MM.1S (cell line): ENCODE measurements around the gene GPR32.
"Not testable (repeated sequence)": the region's sequence is repeated elsewhere in the genome, so short reads cannot be mapped to it uniquely, and the experiment has no call there.

Source experiments
- DNase-seq: peaks from one replicate; pipeline ENCODE4 v3.0.0-alpha.2; 2015
- H2AFZ ChIP-seq: fragments of 300-600 bp; sonication (generic); 2 replicates; pipeline ENCODE4 v1.6.0; 2016; ENCODE audit warnings: antibody characterized with exemption, low read length
- H3F3A ChIP-seq: fragments of 300-600 bp; sonication (generic); 2 replicates; pipeline ENCODE4 v1.6.1; 2016; ENCODE audit warnings: mild to moderate bottlenecking, antibody characterized with exemption, low read length, moderate library complexity, mixed read lengths; ENCODE audit not compliant: insufficient read depth
- H3K27ac ChIP-seq: fragments of 300-600 bp; sonication (generic); 2 replicates; pipeline ENCODE4 v1.5.1; 2016; ENCODE audit warnings: mild to moderate bottlenecking, low read length
- H3K27me3 ChIP-seq: fragments of 300-600 bp; sonication (generic); replicated peaks from 2 replicates; pipeline ENCODE4 v1.6.0; 2016; ENCODE audit warnings: low read length; ENCODE audit not compliant: insufficient read depth
- H3K36me3 ChIP-seq: fragments of 300-600 bp; sonication (generic); replicated peaks from 2 replicates; pipeline ENCODE4 v1.6.1; 2016; ENCODE audit warnings: mild to moderate bottlenecking, low read length, mixed read lengths; ENCODE audit not compliant: insufficient read depth
- H3K4me1 ChIP-seq: fragments of 300-600 bp; sonication (generic); 2 replicates; pipeline ENCODE4 v1.6.1; 2016; ENCODE audit warnings: low read length, mixed read lengths
- H3K4me2 ChIP-seq: fragments of 300-600 bp; sonication (generic); 2 replicates; pipeline ENCODE4 v1.6.0; 2016; ENCODE audit warnings: low read depth, low read length
- H3K4me3 ChIP-seq: fragments of 300-600 bp; sonication (generic); 2 replicates; pipeline ENCODE4 v1.5.1; 2016; ENCODE audit warnings: low read length, mixed read lengths
- H3K79me2 ChIP-seq: fragments of 300-600 bp; sonication (generic); 2 replicates; pipeline ENCODE4 v1.6.1; 2016; ENCODE audit warnings: mixed run types, low read length, mixed read lengths
- H3K9ac ChIP-seq: fragments of 300-600 bp; sonication (generic); 2 replicates; pipeline ENCODE4 v1.6.1; 2016; ENCODE audit warnings: low read length, mixed read lengths
- H3K9me2 ChIP-seq: fragments of 300-600 bp; sonication (generic); replicated peaks from 2 replicates; pipeline ENCODE4 v1.6.1; 2016; ENCODE audit warnings: mild to moderate bottlenecking, low read length, mixed read lengths; ENCODE audit not compliant: insufficient read depth
- H3K9me3 ChIP-seq: fragments of 300-600 bp; sonication (generic); replicated peaks from 2 replicates; pipeline ENCODE4 v1.6.1; 2016; ENCODE audit warnings: mild to moderate bottlenecking, low read length, mixed read lengths; ENCODE audit not compliant: insufficient read depth
- H4K20me1 ChIP-seq: fragments of 300-600 bp; sonication (generic); 2 replicates; pipeline ENCODE4 v1.6.1; 2016; ENCODE audit warnings: mild to moderate bottlenecking, low read length, moderate library complexity, mixed read lengths; ENCODE audit not compliant: insufficient read depth
- CTCF ChIP-seq: fragments of 300-600 bp; sonication (generic); IDR thresholded peaks from 2 replicates; pipeline ENCODE4 v1.5.1; 2016; ENCODE audit warnings: antibody characterized with exemption, low read length, mixed read lengths
- EZH2 ChIP-seq: fragments of 300-600 bp; sonication (generic); optimal IDR thresholded peaks from 2 replicates; pipeline ENCODE3; 2017; ENCODE audit warnings: low read depth, mild to moderate bottlenecking, antibody characterized with exemption, low read length, mixed read lengths
- EZH2phosphoT487 ChIP-seq: fragments of 300-600 bp; sonication (generic); IDR thresholded peaks from 2 replicates; pipeline ENCODE4 v1.6.1; 2018; ENCODE audit warnings: antibody characterized with exemption, low read length

Gene GPR32

DNA sequence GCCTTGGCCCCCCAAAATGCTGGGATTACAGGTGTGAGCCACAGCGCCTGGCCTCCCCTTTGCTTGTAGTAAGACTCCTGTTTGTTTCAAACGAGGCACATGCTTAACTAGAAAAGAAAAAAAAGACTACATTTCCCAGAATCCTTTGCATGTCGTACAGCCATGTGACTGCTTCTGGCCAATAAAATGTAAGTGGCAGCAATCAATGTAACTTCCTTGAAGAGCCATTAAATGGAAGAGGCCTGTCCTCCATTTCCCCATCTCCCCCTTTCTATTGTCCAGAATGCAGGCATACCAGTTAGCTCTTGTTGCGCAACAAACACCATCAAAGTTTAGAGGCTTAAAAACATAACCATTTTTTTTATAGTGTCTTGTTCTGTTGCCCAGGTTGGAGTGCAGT, 10.4 kb upstream of the GPR32 start:
- Histone ChIP-seq H3K9me2 (no peaks in the 10 kb centered on the region), H3K79me2 (no peaks in the 10 kb centered on the region), H3K4me2 (no peak overlapping the region), H3K4me1 (no peaks in the 10 kb centered on the region), H3K36me3 (no peaks in the 10 kb centered on the region), H3K27ac (no peak overlapping the region), H3F3A (no peaks in the 10 kb centered on the region), H2AFZ (no peak overlapping the region), H4K20me1 (no peaks in the 10 kb centered on the region), H3K4me3 (no peak overlapping the region), H3K27me3 (peaks cover 82% of the 10 kb centered on the region), H3K9me3 (no peaks in the 10 kb centered on the region), H3K9ac (no peak overlapping the region)
- DNase-seq: peak; percentile 25
- TF ChIP-seq EZH2phosphoT487 (no peak), EZH2 (no peak), CTCF (no peak)

DNA sequence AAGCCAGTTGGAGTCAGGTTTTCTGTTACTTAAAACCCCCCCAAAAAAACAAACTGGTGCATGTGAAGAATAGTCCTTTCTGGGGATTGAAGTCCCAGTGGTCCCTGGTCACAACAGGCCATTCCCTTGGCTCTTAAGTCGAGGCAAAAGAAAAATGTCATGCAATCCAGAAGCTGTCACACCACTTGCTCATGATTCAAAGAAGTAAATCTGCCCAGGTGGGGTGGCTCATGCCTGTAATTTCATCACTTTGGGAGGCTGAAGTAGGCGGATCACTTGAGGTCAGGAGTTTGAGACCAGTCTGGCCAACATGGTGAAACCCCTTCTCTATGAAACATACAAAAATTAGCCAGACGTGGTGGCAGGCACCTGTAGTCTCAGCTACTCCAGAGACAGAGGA, 8.8 kb upstream of the GPR32 start:
- H3K9me2 ChIP-seq: not testable (repeated sequence)

DNA sequence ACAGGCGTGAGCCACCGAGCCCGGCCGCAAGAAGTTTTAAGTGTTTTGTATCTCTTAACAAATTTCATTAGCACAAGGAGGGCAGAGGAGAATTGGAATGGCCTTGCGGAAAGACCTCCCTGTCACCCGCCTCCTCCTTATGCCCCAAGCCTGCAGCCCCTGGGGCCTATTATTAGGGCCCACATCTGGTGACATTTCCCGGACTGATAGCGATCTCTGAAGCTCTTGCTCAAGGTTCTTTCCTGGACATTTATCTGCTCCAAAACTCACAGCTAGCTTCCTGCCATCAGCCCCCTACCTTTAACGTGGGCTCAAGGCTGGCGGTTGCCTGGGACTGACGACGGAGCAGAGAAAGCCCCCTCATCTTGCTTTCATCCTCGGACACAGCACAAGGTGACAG, 6.7 kb upstream of the GPR32 start:
- not testable (repeated sequence) for DNase-seq, H2AFZ ChIP-seq, H3K79me2 ChIP-seq, H3K4me3 ChIP-seq, H4K20me1 ChIP-seq, H3K27ac ChIP-seq, H3K36me3 ChIP-seq, H3K9me2 ChIP-seq, H3K4me1 ChIP-seq, H3K9me3 ChIP-seq, H3K4me2 ChIP-seq, H3K9ac ChIP-seq, H3F3A ChIP-seq
- H3K27me3 ChIP-seq: peaks cover 85% of the 10 kb centered on the region

More for the DNA sequence above, 8.8 kb upstream of the GPR32 start:
- not testable (repeated sequence) for H3K4me2 ChIP-seq, H3K4me1 ChIP-seq, H3K36me3 ChIP-seq, H3K4me3 ChIP-seq, H3K9me3 ChIP-seq, H3K9ac ChIP-seq, H4K20me1 ChIP-seq, DNase-seq, H3F3A ChIP-seq, H3K27ac ChIP-seq, H3K79me2 ChIP-seq, H2AFZ ChIP-seq
- H3K27me3 ChIP-seq: peaks cover 88% of the 10 kb centered on the region

GRCh38 chr19:50764409-50764808, 5.9 kb upstream of the GPR32 start:
- no peaks in the 10 kb centered on the region for H3K4me1 ChIP-seq
- no peaks in the 10 kb centered on the region for H3F3A ChIP-seq
- no peaks in the 10 kb centered on the region for H4K20me1 ChIP-seq
- H3K4me3 ChIP-seq: no peak overlapping the region
- DNase-seq: no peak
- no peak overlapping the region for H2AFZ ChIP-seq
- no peaks in the 10 kb centered on the region for H3K36me3 ChIP-seq
- no peak overlapping the region for H3K4me2 ChIP-seq
- no peak overlapping the region for H3K9ac ChIP-seq
- no peaks in the 10 kb centered on the region for H3K9me3 ChIP-seq
- H3K27ac ChIP-seq: no peak overlapping the region
- no peaks in the 10 kb centered on the region for H3K79me2 ChIP-seq
- TF ChIP-seq CTCF (no peak), EZH2phosphoT487 (no peak)
- H3K27me3 ChIP-seq: peaks cover 86% of the 10 kb centered on the region
- no peaks in the 10 kb centered on the region for H3K9me2 ChIP-seq

DNA sequence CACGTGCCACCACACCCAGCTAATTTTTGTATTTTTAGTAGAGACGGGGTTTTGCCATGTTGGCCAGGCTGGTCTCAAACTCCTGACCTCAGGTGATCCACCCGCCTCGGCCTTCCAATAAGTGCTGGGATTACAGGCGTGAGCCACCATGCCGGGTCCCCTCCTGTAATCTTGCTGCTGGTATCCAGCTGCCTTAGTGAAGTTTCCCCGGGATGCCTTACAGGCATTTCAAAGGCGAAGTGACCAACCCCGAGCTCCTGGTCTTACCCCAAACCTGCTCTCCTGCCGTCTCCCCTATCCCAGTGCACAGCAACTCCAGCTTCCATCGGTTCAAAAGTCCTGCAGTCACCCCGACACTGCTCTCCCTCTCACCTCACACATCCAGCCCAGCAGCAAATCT, 3.5 kb upstream of the GPR32 start:
- H3K36me3 ChIP-seq, H2AFZ ChIP-seq, H3K4me2 ChIP-seq, H3K9ac ChIP-seq, H3K27ac ChIP-seq, H3K4me3 ChIP-seq, H3K79me2 ChIP-seq, H3F3A ChIP-seq, H4K20me1 ChIP-seq, DNase-seq, H3K9me3 ChIP-seq, H3K9me2 ChIP-seq, H3K4me1 ChIP-seq: not testable (repeated sequence)
- peaks cover 82% of the 10 kb centered on the region for H3K27me3 ChIP-seq

GRCh38 chr19:50767263-50767662, 3.0 kb upstream of the GPR32 start:
- H3K4me2 ChIP-seq, H3F3A ChIP-seq, H3K9me3 ChIP-seq, H3K27ac ChIP-seq, H2AFZ ChIP-seq, H3K9me2 ChIP-seq, H3K4me3 ChIP-seq, H3K4me1 ChIP-seq, DNase-seq, H4K20me1 ChIP-seq, H3K9ac ChIP-seq, H3K79me2 ChIP-seq, H3K36me3 ChIP-seq: not testable (repeated sequence)
- H3K27me3 ChIP-seq: peaks cover 77% of the 10 kb centered on the region
